GM23338 (cell line): Measurements from ENCODE around the gene TRAPPC4. TPM values are rescaled to one million over a fixed set of nuclear protein-coding genes. Genes with fewer than 3 reads are reported as not detected.

Experiments
- ATAC-seq: fragments of 200-7000 bp; cut with Tn5 transposase; 3 replicates; pipeline ENCODE4 v1.9.1; 2020
- DNase-seq: peaks from one replicate; pipeline ENCODE4 v3.0.0-alpha.2; 2015; ENCODE audit warnings: low spot score
- H2AFZ ChIP-seq: fragments of 200-600 bp; sonication (generic); 2 replicates; pipeline ENCODE4 v1.8.0; 2016; ENCODE audit warnings: antibody characterized with exemption, mild to moderate bottlenecking, moderate library complexity
- H3F3A ChIP-seq: fragments of 200-600 bp; sonication (generic); replicated peaks from 2 replicates; pipeline ENCODE4 v1.8.0; 2017; ENCODE audit warnings: antibody characterized with exemption, mixed run types, low read depth
- H3K27ac ChIP-seq: fragments of 200-600 bp; sonication (generic); 2 replicates; pipeline ENCODE4 v1.6.1; 2016; ENCODE audit warnings: low read depth
- H3K27me3 ChIP-seq: fragments of 200-600 bp; sonication (generic); 2 replicates; pipeline ENCODE4 v1.8.0; 2016; ENCODE audit warnings: mild to moderate bottlenecking, mixed run types, moderate library complexity; ENCODE audit not compliant: insufficient read depth
- H3K36me3 ChIP-seq: fragments of 200-600 bp; sonication (generic); 2 replicates; pipeline ENCODE4 v1.8.0; 2016; ENCODE audit warnings: mild to moderate bottlenecking; ENCODE audit not compliant: insufficient read depth
- H3K4me1 ChIP-seq: fragments of 200-600 bp; sonication (generic); 2 replicates; pipeline ENCODE4 v1.8.0; 2016; ENCODE audit warnings: mild to moderate bottlenecking, moderate library complexity; ENCODE audit not compliant: insufficient read depth
- H3K4me2 ChIP-seq: fragments of 200-600 bp; sonication (generic); 2 replicates; pipeline ENCODE4 v1.7.1; 2017; ENCODE audit warnings: mixed run types
- H3K4me3 ChIP-seq: fragments of 200-600 bp; sonication (generic); 2 replicates; pipeline ENCODE4 v1.6.1; 2016; ENCODE audit warnings: mixed run types
- H3K79me2 ChIP-seq: fragments of 200-600 bp; sonication (generic); replicated peaks from 2 replicates; pipeline ENCODE4 v1.8.0; 2017; ENCODE audit warnings: mild to moderate bottlenecking; ENCODE audit not compliant: insufficient read depth
- H3K9me2 ChIP-seq: fragments of 200-600 bp; sonication (generic); 2 replicates; pipeline ENCODE4 v1.8.0; 2017; ENCODE audit not compliant: insufficient read depth
- H4K20me1 ChIP-seq: fragments of 200-600 bp; sonication (generic); replicated peaks from 2 replicates; pipeline ENCODE4 v1.8.0; 2017; ENCODE audit warnings: mild to moderate bottlenecking; ENCODE audit not compliant: insufficient read depth
- H3K27ac Mint-ChIP-seq: 2 replicates; pipeline ENCODE4 v1.8.0; 2020; ENCODE audit warnings: inconsistent platforms, mild to moderate bottlenecking, moderate library complexity, mixed read lengths
- H3K27me3 Mint-ChIP-seq: 3 replicates; pipeline ENCODE4 v1.8.0; 2022; ENCODE audit warnings: low read depth, mild to moderate bottlenecking, moderate library complexity, mixed read lengths, inconsistent platforms; ENCODE audit not compliant: insufficient read depth, poor library complexity
- H3K36me3 Mint-ChIP-seq: 3 replicates; pipeline ENCODE4 v1.8.0; 2021; ENCODE audit warnings: low read depth, mild to moderate bottlenecking, inconsistent platforms, moderate library complexity, mixed read lengths
- H3K4me1 Mint-ChIP-seq: 3 replicates; pipeline ENCODE4 v1.8.0; 2020; ENCODE audit warnings: mild to moderate bottlenecking, inconsistent platforms, mixed read lengths
- H3K4me3 Mint-ChIP-seq: 3 replicates; pipeline ENCODE4 v1.8.0; 2021; ENCODE audit warnings: moderate library complexity, mild to moderate bottlenecking, inconsistent platforms, mixed read lengths
- H3K9me3 Mint-ChIP-seq: 3 replicates; pipeline ENCODE4 v1.8.0; 2020; ENCODE audit warnings: moderate library complexity, mild to moderate bottlenecking, inconsistent platforms, mixed read lengths
- CREB1 ChIP-seq: fragments of 250-450 bp; sonication (Bioruptor Pico); IDR thresholded peaks from 2 replicates; pipeline ENCODE4 v1.5.0; 2020; ENCODE audit warnings: low read depth, mild to moderate bottlenecking, moderate library complexity
- CTCF ChIP-seq, 2 experiments: fragments of 200-600 bp in 1 of 2; sonication (generic) in 1 of 2; conservative IDR thresholded peaks; 2 replicates each; pipeline versions ENCODE4 v1.5.1 to v1.6.1; 2016 to 2017; ENCODE audit warnings: antibody characterized with exemption in 2 of 2, low read depth in 2 of 2, mild to moderate bottlenecking in 2 of 2, moderate library complexity in 1 of 2
- ETS1 ChIP-seq: IDR thresholded peaks from 2 replicates; pipeline ENCODE4 v1.6.1; 2016; ENCODE audit warnings: antibody characterized with exemption
- EZH2phosphoT487 ChIP-seq: fragments of 200-600 bp; sonication (generic); IDR thresholded peaks from one replicate; pipeline ENCODE4 v1.8.1; 2018; ENCODE audit warnings: antibody characterized with exemption; ENCODE audit not compliant: unreplicated experiment
- NANOG ChIP-seq: IDR thresholded peaks from 2 replicates; pipeline ENCODE4 v1.6.1; 2016; ENCODE audit warnings: antibody characterized with exemption, borderline replicate concordance
- REST ChIP-seq: IDR thresholded peaks from one replicate; pipeline ENCODE4 v1.6.1; 2018; ENCODE audit warnings: antibody characterized with exemption; ENCODE audit not compliant: unreplicated experiment
- ZNF331 ChIP-seq: fragments of 250-450 bp; sonication (Bioruptor Pico); IDR thresholded peaks from 2 replicates; pipeline ENCODE4 v1.5.0; 2020; ENCODE audit warnings: low read depth, mild to moderate bottlenecking, moderate library complexity
- ZNF462 ChIP-seq: fragments of 250-450 bp; sonication (Bioruptor Pico); IDR thresholded peaks from 2 replicates; pipeline ENCODE4 v1.5.0; 2020; ENCODE audit warnings: mild to moderate bottlenecking, moderate library complexity
- polyA plus RNA-seq: library from polyadenylated mRNA; unstranded; fragments of >200 nt; fragmentation: Nextera tagmentation; extraction: Ambion mirVana; gene quantifications from 2 replicates; pipeline ENCODE4 v1.2.1, GENCODE V29; 2016
- total RNA-seq: library from RNA; depleted of rRNA; stranded (reverse); fragments of >200 nt; shearing (Covaris generic); gene quantifications from 2 replicates; pipeline ENCODE4 v1.2.3, GENCODE V29; 2014

Gene TRAPPC4
- total and polyA plus RNA-seq, 2 experiments from 2014 or later = 79.9 to 142 TPM

GRCh38 chr11:119021631-119022030, 3.1 kb downstream of the TRAPPC4 start:
- peaks cover 10% of the 10 kb centered on the region for H3K4me1 Mint-ChIP-seq
- no peak overlapping the region for H3K4me3 ChIP-seq
- no peak overlapping the region for H3K27ac ChIP-seq
- no peak overlapping the region for H3K4me3 Mint-ChIP-seq
- no peak overlapping the region for H3K27ac Mint-ChIP-seq
- H3K9me2 ChIP-seq = no peaks in the 10 kb centered on the region
- peaks cover 3% of the 10 kb centered on the region; the same call in 1 of the 3 replicates for H3K9me3 Mint-ChIP-seq
- peaks cover 19% of the 10 kb centered on the region; the same call in 1 of the 2 replicates for H3K4me1 ChIP-seq
- TF ChIP-seq EZH2phosphoT487 (no peak), CTCF (conservative IDR thresholded peaks at IDR 0.05; ENCODE audit: low read depth in 2 of 2) (no peak), ETS1 (no peak), REST (no peak), CREB1 (no peak), ZNF331 (CRISPR knock-in tag) (no peak), NANOG (no peak), ZNF462 (CRISPR knock-in tag) (no peak)
- peaks cover 21% of the 10 kb centered on the region for H4K20me1 ChIP-seq
- peaks cover 69% of the 10 kb centered on the region for H3K36me3 Mint-ChIP-seq
- peaks cover 10% of the 10 kb centered on the region for H3K27me3 Mint-ChIP-seq
- DNase-seq = no peak
- peaks cover 49% of the 10 kb centered on the region for H3K79me2 ChIP-seq
- peaks cover 44% of the 10 kb centered on the region for H3F3A ChIP-seq
- H3K4me2 ChIP-seq = no peak overlapping the region
- no peak for ATAC-seq
- no peak overlapping the region for H2AFZ ChIP-seq
- peaks cover 44% of the 10 kb centered on the region for H3K36me3 ChIP-seq
- no peaks in the 10 kb centered on the region for H3K27me3 ChIP-seq
